ENCODE data around the gene GSTCD.
"Not testable (repeated sequence)": the region's sequence is repeated elsewhere in the genome, so short reads cannot be mapped to it uniquely, and the experiment has no call there.

The GSTCD gene

DNA sequence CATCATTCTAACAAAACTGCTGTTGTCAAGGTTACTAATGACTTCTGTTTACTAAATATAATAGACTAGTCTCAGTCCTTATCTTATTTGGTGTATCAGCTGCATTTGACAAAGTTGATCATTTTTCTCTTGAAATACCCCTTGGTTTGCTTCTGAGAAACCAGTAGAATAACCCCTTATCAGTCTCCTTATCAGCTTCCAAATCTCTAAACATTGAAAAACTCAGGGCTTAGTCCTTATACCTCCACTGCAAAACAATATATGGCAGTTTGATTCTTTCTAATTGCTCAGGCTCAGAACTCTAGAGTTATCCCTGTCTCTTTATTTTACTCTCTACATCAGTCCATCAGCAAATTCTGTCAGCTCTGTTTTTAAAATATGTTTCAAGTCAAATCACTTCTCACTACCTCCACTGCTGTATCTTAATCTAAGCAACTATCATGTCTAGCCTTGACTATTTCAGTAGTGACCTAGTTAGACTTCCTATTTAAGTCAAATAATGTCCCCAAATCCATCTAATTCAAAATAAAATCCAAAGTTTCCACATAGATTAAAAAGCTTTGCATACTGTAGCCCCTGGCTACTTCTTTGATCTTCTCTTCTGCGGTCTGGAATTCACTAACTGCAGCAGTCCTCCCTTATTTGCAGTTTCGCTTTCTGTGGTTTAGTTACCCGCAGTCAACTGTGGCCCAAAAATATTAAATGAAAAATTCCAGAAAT, 99.6 kb downstream of the GSTCD start:
- DNase-seq = no peak

DNA sequence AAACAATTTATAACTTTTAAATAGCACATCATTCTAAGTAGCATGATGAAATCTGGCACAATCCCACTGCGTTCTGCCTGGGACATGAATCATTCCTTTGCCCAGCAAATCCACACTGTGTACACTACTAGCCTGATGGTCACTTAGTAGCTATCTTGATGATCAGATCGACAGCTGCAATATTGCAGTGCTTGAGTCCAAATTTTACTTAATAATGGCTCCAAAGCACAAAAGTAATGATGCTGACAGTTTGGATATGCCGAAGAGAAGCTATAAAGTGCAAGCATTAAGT, 100.1 kb downstream of the GSTCD start:
- DNase-seq = no peak

DNA sequence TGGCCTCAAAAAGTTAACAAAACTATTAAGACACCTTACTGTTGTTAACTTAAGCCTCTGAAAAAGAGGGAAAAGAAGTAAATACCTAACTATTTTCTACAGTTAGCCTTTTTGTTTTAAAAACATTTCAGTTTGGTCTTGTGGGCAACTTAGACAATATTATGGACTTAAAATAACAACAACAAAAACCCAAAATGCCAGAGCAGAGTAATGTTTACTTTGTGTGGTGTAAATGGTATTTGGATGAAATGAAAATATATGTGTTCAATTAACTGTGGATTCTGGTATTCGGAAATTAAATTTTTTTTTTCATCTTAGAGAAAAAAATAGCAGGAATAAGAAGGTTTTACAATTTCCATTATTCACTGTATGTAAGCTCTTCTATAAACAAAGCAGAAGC, 107.1 kb downstream of the GSTCD start:
- no peak for DNase-seq

DNA sequence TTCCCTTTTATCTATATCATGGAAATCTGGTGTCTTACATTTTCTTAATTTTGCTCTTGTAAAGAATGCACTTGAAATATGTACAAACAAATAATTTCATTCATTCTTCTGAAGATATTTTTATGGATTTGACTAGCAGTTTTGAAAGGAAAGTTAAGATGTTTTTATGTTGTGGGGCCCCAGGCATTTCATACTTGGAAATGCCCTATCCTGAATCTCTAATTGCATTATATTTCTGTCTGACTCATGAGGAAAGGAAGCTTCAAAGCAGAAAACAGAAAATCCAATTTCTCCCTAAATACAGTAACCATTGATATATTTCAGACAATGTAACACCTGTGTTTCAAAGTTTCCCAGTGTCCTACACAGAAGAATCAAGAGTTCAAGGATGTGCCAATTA, 113.5 kb downstream of the GSTCD start:
- DNase-seq = no peak

DNA sequence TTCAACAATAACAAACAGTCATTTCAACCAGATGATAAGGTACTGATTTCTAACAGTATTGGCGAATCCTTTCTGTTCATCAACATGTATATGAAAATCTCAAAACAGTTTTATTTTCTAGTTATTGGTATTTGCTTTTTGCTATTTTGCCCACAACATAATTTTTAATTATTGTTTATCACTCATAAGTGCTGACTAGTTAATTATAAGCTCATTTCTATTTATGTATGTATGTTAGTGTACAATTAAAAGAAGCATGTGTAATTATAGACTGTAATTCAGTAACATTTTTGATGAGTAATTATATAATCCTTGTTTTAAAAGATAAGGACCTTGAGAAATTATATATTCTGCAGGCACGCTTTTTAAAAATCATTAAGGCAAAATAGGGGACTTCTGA, 119.5 kb downstream of the GSTCD start:
- no peak for DNase-seq

DNA sequence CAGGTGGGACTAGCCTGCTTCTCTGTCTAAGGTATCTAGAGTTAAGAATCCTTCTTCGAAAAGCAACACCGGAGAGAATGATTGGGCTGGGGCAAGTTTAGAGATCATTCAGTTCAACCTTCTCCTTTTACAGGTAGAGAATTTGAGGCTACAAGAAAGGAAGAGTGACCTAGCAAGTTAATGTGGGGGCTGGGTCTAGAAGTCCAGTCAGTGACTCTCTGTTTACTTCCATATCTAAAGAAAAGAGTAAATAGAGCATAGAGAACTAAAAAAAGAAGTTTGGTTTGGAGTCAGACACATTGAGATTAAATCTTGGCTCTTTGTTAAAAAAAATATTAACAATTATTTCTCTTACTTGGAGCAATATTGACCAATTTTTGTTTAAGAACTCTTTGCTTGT, 122.6 kb downstream of the GSTCD start:
- no peak for DNase-seq

DNA sequence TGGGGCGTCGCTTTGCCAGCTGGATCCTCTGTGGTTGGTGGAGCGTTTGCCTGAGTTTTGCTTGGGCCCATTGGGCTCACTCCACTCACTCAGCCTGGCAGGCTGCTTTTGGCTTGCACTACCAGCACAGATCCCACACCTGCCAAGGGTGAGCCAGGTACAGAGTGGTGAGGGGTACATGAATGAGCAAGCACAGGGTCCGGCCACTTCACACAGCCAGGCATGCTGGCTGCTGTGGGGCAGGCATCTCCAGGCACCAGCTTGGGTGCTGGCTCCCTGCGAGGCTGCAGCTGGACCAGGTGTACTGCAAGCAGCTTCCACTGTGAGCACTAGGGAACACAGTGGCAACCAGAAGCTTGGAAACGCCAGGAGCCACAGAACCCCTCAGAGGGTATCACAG, 126.6 kb downstream of the GSTCD start:
- no peak for DNase-seq

DNA sequence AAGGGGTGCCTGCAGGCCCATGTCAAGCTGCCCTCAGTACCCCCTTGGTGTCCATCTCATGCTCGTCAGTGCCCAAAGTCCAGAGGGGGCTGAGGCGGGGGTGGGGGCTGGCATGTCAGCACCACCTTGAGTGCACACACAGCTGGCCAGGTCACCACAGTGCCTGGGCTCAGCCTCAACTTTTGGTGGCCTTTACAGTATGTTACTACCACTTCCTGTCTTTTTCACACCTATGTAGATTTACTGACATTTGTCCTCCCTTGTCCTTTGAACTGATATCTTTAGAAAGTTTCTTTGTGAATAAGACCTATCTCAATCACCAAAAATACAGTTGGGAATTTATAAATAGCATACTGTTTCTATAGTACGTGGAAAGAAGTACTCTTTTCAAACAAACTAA, 128.0 kb downstream of the GSTCD start:
- DNase-seq = no peak

DNA sequence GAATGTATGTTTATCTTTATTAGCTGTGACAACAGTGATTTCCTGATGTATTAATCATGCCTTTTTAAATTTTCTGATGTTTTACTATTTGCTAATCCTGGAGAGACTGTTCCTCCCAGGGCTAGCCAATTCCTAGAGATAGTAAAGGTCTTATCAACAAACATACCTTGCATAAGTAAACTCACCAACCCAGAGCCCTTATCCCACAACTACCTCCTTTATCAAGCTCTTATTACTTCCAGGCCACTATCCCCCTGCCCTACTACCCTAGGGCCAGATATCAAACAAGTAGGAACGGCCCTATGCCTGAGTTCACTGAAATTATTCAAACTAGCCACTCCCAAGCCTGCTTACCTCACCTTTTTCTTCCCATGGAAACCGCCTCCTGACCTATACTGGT, 128.5 kb downstream of the GSTCD start:
- no peak for DNase-seq

DNA sequence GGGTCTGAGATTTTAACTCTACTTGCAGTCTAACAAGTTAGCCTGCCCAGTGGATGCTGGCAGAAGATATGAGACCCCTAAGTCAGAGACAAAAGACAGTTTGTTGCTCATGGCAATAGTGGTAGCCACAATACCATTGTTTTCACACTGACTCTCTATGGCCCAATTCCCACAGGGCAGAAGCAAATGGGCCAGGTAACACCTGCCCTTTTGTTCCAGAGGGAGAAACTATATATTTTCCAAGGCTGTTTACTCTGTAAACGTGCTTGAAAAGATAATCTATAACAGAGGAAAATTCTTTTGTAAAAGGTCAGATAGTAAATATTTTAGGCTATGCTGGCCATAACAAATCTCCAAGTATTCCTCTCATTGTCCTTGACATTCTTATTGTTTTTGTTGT, 129.5 kb downstream of the GSTCD start:
- DNase-seq = no peak

DNA sequence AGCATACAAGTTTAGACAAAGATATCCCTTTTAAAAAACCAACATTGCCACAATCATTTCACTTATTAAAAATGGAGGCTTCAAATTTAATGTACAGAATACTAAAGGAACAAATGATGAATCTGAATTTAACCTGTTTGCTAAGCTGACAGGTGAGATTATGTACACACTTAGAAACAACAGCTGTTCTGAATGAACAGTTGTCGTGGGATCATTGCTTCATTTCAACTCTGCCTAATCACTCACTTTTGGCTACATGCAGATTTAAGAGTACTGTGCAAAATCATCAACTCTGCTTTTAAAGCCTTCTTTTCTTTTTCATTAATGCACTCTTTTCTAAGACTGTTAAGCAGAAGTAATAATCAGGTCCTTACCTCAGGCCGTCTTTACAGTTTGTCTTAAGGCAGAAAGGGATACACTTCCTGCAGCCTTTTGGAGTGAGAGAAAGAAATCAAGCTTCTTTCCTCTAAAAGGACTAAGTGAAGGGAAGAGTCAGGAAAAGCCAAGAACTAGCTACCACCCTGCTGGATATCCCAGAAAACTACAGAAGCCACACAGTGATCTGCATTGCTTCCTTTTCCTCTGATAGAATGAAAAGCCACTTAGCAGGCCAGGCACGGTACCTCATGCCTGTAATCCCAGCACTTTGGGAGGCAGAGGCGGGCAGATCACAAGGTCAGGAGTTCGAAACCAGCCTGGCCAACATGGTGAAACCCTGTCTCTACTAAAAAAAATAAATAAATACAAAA, 132.0 kb downstream of the GSTCD start:
- DNase-seq = no peak

DNA sequence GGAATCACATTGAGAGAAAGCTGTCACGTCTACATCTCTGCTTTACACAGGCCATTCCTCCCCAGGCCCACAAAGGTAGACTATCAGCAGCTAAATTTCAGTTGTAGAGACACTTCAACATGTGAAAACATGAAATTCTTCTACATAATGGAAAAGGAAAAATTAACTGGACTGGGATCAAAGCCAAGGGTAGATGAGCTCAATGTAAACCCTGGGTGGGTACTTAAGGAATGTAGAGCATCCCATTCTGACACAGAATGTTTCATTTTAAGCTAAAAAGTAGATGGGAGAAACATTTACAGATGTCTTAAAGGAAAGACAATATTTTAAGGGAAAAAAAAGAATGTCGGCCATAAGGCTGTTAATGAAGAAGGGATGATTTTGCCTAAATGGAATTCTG, 135.4 kb downstream of the GSTCD start:
- DNase-seq = no peak

DNA sequence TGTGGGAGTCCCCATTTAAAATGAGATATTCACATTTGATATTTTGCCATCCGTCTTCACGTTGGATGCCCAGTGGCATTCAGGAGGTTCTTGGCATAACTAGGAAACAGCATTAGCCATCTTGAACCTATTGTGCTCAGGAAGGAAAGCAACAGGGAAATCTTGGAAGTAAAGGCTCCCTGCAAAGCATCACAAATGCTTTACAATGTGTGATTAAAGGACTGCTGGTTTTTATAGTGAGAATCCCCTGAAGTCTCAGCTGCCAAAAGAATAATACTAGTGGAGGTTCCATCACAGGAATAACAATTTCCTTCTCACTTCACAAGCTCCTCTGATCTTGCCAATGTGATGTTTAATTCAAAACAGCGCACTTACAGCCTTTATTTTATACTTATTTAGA, 137.0 kb downstream of the GSTCD start:
- no peak for DNase-seq

DNA sequence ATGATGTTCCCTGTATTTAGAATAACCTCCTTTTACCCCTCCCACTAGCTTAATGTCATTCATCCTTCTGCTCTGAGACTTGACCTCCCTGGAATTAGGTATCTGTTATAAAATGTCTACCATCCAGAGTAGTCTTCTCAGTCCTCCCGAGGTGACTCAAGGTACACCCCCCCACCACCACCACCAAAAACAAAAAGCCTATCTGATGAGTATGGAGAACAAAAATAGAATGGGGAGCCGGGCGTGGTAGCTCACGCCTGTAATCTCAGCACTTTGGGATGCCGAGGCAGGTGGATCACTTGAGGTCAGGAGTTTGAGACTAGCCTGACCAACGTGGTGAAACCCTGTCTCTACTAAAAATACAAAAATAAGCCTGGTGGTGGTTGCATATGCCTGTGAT, 139.8 kb downstream of the GSTCD start:
- DNase-seq = not testable (repeated sequence)

DNA sequence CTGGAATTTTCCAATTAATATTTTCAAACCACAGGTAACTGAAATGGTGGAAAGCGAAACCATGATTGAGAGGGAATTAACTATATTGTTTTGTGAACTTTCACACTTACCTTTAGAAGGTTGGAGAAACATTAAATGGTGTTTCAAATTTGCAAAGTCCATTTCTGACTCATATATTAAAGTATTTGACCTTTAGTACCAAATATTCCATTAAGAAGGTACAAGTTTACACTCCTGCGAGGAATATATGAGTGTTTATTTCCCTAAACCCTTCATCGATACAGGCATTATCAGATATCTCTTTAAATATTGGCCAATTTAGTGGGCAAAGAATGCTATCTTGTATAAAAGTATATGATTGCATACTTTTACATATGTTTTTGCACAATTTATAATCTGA, 142.6 kb downstream of the GSTCD start:
- DNase-seq = no peak

DNA sequence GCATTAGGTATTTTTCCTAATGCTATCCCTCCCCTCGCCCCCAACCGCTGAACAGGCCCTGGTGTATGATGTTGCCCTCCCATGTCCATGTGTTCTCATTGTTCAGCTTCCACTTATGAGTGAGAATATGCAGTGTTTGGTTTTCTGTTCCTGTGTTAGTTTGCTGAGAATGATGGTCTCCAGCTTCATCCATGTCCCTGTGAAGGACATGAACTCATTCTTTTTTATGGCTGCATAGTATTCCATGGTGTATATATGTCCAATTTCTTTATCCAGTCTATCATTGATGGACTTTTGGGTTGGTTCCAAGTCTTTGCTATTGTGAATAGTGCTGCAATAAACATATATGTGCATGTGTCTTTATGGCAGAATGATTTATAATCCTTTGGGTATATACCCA, 143.6 kb downstream of the GSTCD start:
- DNase-seq = not testable (repeated sequence)

DNA sequence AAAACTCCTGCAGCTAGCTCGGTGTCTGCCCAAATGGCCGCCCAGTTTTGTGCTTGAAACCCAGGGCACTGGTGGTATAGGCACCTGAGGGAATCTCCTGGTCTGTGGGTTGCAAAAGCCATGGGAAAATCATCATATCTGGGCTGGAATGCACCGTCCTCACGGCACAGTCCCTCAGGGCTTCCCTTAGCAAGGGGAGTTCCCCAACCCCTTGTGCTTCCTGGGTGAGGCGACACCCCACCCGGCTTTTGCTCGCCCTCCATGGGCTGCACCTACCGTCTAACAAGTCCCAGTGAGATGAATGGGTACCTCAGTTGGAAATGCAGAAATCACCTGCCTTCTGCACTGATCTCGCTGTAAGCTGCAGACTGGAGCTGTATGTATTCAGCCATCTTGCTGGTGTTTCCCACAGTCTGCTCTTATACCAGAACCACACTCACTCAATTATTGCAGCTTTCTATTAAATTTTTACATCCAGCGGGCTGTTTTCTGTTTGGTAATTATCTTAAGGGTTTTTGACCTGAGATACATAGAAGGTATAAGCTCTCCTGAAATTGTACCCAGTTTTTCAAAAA, 150.0 kb downstream of the GSTCD start:
- DNase-seq = no peak

DNA sequence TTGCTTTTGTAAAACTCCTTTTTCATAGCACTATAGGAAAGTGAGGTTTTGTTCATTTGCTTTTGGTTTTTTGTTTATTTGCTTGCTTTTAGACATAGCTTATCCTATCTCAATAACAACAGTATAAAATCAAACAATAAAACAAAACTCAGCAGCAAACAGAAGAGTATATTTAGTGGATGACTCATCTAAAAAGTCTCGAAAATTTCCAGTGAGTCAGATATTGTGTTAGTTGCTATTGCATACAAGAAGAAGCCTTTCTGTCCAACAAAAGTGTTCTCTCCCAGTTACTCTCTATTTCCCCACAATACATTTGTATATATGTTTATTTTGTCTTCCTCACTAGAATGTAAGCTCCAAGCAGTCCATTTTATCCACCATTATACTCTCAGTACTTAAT, 150.6 kb downstream of the GSTCD start:
- no peak for DNase-seq

DNA sequence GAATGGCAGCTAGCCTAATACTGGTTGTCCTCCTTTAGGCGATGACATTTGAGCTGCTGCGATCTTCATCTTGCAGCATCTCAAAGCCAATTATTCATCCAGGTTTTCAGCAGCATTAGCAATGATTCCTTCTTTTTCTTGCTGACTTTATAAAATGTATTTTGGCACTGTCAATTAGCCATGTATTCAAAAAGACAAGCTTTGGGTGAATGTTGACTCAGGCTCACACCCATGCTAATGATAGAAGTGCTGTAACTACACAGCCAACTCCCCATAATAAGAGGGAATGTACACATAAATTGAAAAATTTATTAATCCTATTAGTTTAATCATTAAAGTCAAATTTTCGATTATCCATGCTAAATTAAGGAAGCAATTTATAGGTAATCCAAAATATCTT, 162.4 kb downstream of the GSTCD start:
- no peak for DNase-seq

DNA sequence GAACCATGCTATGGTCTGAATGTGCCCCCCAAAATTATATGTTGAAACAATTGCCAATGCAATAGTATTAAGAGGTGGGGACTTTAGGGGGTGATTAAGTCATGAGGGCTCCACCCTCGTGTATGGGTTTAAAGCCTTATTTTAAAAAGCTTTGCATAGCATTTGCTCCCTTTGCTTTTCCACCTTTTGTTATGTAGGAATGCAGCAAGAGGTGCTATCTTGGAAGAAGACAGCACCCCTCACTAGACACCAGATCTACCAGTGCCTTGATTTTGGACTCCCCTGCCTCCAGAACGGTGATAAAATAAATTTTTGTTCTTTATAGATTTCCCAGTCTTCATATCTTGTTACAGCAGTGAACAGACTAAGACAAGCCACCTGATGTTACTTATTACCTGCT, 163.4 kb downstream of the GSTCD start:
- DNase-seq = no peak

DNA sequence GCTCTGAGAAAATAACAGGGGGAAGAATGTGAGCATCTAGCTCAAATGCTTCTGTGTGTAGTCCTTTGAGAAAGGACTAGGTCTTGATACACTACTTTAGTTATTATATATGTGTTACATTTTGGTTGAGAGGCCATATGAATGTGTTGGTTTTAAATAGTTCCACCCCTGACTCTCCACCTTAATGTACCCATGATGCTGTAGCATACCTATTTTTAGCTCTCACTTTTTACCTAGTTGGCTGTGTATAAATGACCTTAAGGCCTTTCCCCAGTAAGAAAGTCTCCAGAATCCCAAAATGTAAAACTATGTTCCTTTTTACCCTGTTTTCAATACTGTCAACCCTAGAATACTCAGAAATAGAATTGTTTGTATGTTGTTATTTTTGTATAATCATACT, 166.6 kb downstream of the GSTCD start:
- DNase-seq = no peak

DNA sequence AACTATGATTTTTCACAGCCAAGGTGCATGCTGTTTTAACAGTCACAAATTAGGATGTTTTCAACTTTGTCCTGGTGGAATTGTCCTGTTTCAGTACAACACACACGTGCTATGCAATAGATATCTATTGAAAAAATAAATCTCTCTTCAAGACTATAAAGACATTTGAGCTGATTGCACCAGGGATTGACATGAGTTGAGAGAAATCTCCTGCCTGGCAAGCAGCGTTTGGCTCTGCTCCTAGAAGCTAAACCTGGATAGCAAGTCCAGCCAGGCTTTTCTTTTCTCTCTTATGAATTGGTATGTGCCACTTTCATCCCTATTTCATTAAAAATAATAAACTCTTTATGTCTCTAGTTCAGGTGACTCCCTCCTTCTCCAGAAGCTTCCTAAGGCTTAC, 170.1 kb downstream of the GSTCD start:
- DNase-seq = no peak

DNA sequence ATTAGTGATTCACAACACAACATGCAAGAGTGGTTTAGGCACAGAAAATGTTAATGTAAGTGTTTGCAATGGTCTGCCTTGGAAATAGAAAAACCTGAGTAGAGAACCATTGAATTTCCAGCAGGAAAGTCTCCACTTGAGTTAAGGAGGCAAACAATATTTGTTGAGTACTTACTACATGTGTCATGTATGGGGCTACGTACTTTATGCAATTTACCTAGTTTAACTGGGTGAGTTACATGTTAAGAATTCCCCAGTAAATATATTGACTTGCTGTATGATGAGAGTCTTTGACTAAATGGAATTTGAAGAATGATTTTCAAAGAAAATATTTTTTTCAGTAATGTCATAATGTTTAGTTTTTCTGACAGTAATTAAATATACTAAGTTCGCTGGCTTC, 178.9 kb downstream of the GSTCD start:
- DNase-seq = no peak

DNA sequence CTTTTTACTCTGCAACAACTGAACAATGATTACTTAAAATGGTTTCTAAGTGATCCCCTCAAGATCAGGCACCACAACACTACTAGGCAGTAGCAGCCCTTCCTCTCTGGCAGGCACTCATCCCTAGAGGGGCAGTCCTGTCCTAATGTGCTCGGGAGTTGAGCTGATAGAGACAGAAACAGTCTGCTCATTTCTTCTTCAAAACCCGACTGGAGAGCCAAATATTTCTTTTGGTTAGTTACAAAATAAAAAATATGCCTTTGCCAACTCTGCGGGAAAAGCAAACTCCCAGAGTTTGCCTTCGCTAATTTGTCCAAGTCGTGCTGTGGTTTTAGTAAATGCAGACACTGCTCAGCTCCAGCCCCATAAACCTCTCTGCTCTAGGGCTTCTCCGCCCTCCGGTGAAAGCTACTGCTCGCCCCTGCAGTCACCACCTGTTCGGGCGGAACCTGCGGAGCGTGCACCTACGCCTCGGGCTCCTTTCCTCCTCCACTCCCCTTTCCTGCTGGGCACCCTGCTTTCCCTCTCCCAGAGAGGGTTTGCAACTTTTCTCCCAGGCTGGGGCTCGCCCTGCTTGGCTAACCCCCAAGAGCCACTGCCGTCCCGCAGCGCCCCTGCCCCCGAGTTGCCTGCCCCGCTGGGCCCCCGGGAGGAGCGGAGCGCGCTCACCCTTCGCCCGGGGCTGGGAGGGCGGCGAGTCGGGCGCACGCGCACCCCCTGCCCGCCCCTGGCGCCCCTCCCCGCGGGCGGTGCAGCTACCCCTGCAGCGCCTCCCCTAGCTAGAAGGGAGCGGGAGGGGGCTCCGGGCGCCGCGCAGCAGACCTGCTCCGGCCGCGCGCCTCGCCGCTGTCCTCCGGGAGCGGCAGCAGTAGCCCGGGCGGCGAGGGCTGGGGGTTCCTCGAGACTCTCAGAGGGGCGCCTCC, 186.3 kb downstream of the GSTCD start, which contains the start of gene NPNT:
Gene NPNT, plus strand, starts transcription at position 812 of the 923 bp plus-strand sequence. CDS start 182 bp downstream, outside the sequence.
- peak; percentile 34 for DNase-seq
